PFSK-1 (cell line): ENCODE data around the gene ZDHHC20.

ENCODE experiments used
- FOXP2 ChIP-seq: optimal IDR thresholded peaks from 2 replicates; pipeline ENCODE3; 2011; ENCODE audit warnings: borderline replicate concordance, control low read depth, inconsistent platforms; ENCODE audit not compliant: insufficient read depth; ENCODE audit errors: extremely low read length, extremely low read depth
- POLR2AphosphoS5 ChIP-seq: IDR thresholded peaks from 2 replicates; pipeline ENCODE4 v1.6.1; 2012; ENCODE audit warnings: low read depth, mild to moderate bottlenecking, control low read depth, low read length, moderate library complexity
- REST ChIP-seq, 2 experiments: IDR thresholded peaks; 2 replicates each; pipeline versions ENCODE4 v1.6.1 to v1.8.0; 2011 to 2012; ENCODE audit warnings: low read depth in 2 of 2, low read length in 2 of 2, control low read depth in 1 of 2, inconsistent platforms in 1 of 2, mild to moderate bottlenecking in 1 of 2, moderate library complexity in 1 of 2; ENCODE audit not compliant: insufficient read depth in 1 of 2
- SIN3A ChIP-seq: IDR thresholded peaks from 2 replicates; pipeline ENCODE4 v1.6.1; 2012; ENCODE audit warnings: mild to moderate bottlenecking, low read length, moderate library complexity, borderline replicate concordance; ENCODE audit not compliant: insufficient read depth
- TAF1 ChIP-seq: IDR thresholded peaks from 2 replicates; pipeline ENCODE4 v1.6.1; 2012; ENCODE audit warnings: low read length, control low read depth, borderline replicate concordance; ENCODE audit not compliant: insufficient read depth

ZDHHC20 gene

GRCh38 chr13:21450936-21451335, 8.2 kb downstream of the ZDHHC20 start:
- TF ChIP-seq FOXP2 (no peak), SIN3A (no peak), POLR2AphosphoS5 (no peak), TAF1 (no peak)

GRCh38 chr13:21446656-21447055, 12.4 kb downstream of the ZDHHC20 start:
- TF ChIP-seq FOXP2 (no peak), REST (IDR thresholded peaks at IDR 0.05; ENCODE audit: insufficient read depth in 1 of 2, low read depth in 2 of 2, low read length in 2 of 2) (no peak), SIN3A (no peak), TAF1 (no peak), POLR2AphosphoS5 (no peak)

- no peak for TF ChIP-seq TAF1
- TF ChIP-seq REST (IDR thresholded peaks at IDR 0.05; ENCODE audit: insufficient read depth in 1 of 2, low read depth in 2 of 2, low read length in 2 of 2): no peak
- TF ChIP-seq SIN3A: no peak
- no peak for TF ChIP-seq POLR2AphosphoS5
- no peak for TF ChIP-seq FOXP2
Measured at GRCh38 chr13:21445759-21446158, 13.3 kb downstream of the ZDHHC20 start.

GRCh38 chr13:21443171-21443570, 15.9 kb downstream of the ZDHHC20 start:
- TF ChIP-seq REST (IDR thresholded peaks at IDR 0.05; ENCODE audit: insufficient read depth in 1 of 2, low read depth in 2 of 2, low read length in 2 of 2) (no peak), TAF1 (no peak), SIN3A (no peak), FOXP2 (no peak), POLR2AphosphoS5 (no peak)

GRCh38 chr13:21436582-21436981, 22.5 kb downstream of the ZDHHC20 start:
- TF ChIP-seq POLR2AphosphoS5 (no peak), FOXP2 (no peak), SIN3A (no peak), REST (IDR thresholded peaks at IDR 0.05; ENCODE audit: insufficient read depth in 1 of 2, low read depth in 2 of 2, low read length in 2 of 2) (no peak), TAF1 (no peak)
